Mammary epithelial cell (primary cell): Measurements from ENCODE around the gene HLCS.

ENCODE experiments used
- EZH2 ChIP-seq: IDR thresholded peaks from 2 replicates; pipeline ENCODE4 v1.6.1; 2012; ENCODE audit warnings: low read length, inconsistent platforms, borderline replicate concordance
- TF ChIP-seq, protein P1 (sequence below), 2 donors: IDR thresholded peaks in 1 of 2; conservative IDR thresholded peaks in 1 of 2; 2 replicates each; pipeline ENCODE4 v1.5.1; 2011 to 2012; ENCODE audit warnings: inconsistent platforms in 2 of 2, low read length in 2 of 2, mild to moderate bottlenecking in 2 of 2, control low read depth in 1 of 2, low read depth in 1 of 2; ENCODE audit not compliant: insufficient read depth in 1 of 2; ENCODE audit errors: extremely low read depth in 1 of 2

DNA sequence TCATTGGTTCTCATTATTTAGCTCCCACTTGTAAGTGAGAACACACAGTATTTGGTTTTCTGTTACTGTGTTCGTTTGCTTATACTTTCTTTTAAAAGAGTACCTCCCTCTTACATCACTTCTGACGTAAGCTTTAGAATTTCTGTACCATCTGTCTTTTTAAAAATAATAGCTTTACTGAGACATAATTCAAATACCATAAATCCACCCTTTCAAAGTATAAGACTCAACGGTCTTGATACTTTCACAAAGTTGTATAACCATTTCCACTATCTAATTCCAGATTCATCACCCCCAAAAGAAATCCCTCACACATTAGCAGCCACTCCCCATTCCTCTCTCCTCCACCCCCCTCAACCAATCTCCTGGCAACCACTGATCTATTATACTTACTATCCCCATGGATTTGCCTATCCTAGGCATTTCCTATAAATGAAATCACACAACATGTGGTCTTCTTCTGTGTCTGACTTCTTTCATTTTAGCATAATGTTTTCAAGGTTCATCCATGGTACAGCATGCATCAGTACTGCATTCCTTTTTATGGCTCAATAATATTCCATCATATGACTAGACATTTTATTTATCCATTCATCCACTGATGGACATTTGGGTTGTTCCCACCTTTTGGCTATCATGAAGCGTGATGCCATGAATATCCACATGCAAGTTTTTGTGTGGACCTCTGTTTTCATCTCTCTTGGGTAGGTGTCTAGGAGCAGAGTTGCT lies 104.7 kb downstream of the HLCS start:
- TF ChIP-seq EZH2: no peak
- TF ChIP-seq, protein P1, sequence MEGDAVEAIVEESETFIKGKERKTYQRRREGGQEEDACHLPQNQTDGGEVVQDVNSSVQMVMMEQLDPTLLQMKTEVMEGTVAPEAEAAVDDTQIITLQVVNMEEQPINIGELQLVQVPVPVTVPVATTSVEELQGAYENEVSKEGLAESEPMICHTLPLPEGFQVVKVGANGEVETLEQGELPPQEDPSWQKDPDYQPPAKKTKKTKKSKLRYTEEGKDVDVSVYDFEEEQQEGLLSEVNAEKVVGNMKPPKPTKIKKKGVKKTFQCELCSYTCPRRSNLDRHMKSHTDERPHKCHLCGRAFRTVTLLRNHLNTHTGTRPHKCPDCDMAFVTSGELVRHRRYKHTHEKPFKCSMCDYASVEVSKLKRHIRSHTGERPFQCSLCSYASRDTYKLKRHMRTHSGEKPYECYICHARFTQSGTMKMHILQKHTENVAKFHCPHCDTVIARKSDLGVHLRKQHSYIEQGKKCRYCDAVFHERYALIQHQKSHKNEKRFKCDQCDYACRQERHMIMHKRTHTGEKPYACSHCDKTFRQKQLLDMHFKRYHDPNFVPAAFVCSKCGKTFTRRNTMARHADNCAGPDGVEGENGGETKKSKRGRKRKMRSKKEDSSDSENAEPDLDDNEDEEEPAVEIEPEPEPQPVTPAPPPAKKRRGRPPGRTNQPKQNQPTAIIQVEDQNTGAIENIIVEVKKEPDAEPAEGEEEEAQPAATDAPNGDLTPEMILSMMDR (conservative IDR thresholded peaks at IDR 0.05 in 1 of 2, IDR thresholded peaks at IDR 0.05 in 1 of 2; ENCODE audit: extremely low read depth in 1 of 2, insufficient read depth in 1 of 2, low read depth in 1 of 2, low read length in 2 of 2): no peak
